Pancreas (tissue), 10 donors: ENCODE data around the gene WWP2. TPM values are rescaled to one million over a fixed set of nuclear protein-coding genes. Genes with fewer than 3 reads are reported as not detected.

Source experiments
- ATAC-seq, 4 donors: fragments of 200-7000 bp; cut with Tn5 transposase; one replicate each; pipeline versions ENCODE4 v1.8.0 to v1.9.1; 2020; ENCODE audit warnings: mild to moderate bottlenecking in 4 of 4, moderate library complexity in 4 of 4
- DNase-seq, 6 donors: peaks; one replicate each; pipeline ENCODE4 v3.0.0-alpha.2; 2020
- FAIRE-seq: peaks from 2 replicates; lab custom pipeline; 2012; peaks lifted over from hg19 to GRCh38; lab: Jason Lieb, UNC
- H3K27ac ChIP-seq, 4 donors: fragments of 200-600 bp; sonication (generic); 1 replicate in 3 of 4; 2 replicates in 1 of 4; pipeline versions ENCODE4 v1.5.0 to v1.8.0; 2020
- H3K27me3 ChIP-seq, 4 donors: fragments of 200-600 bp; one replicate each; pipeline ENCODE4 v1.8.0; 2021
- H3K36me3 ChIP-seq, 3 donors: fragments of 200-600 bp; sonication (generic) in 1 of 3; one replicate each; pipeline versions ENCODE4 v1.5.0 to v1.8.0; 2020 to 2021
- H3K4me1 ChIP-seq, 3 donors: fragments of 200-600 bp; one replicate each; pipeline ENCODE4 v1.8.0; 2021
- H3K4me3 ChIP-seq, 4 donors: fragments of 200-600 bp; sonication (generic) in 2 of 4; one replicate each; pipeline versions ENCODE4 v1.5.0 to v1.8.0; 2020 to 2021
- H3K9me3 ChIP-seq, 4 donors: fragments of 200-600 bp; one replicate each; pipeline ENCODE4 v1.8.0; 2021
- WGBS, 2 donors: extraction: QIAGEN DNeasy Blood & Tissue Kit; methylation state at CpG; one replicate each; pipeline ENCODE4 v1.1.7; 2013; 5-methylcytosine and 5-hydroxymethylcytosine counted together
- intact Hi-C, 3 donors: fragments of 100-400 bp; cut with DNase I; formaldehyde crosslinking; loops; one replicate each; pipeline versions ENCODE4 v1.11.1 to v1.14.2; 2022
- polyA plus RNA-seq, 2 donors: library from polyadenylated mRNA; stranded (reverse); fragments of 200-250 nt; gene quantifications; one replicate each; pipeline ENCODE4 v1.2.3, GENCODE V29; 2013
- total RNA-seq, 6 donors: library from RNA; stranded (reverse); fragmentation: NEBNext Ultra II Directional in 4 of 6; extraction: Animal tissue kit (Norgen Biotek cat#: 25700) in 4 of 6; gene quantifications; one replicate each; pipeline versions ENCODE4 v1.2.1 to v1.2.4, GENCODE V29; 2021 to 2023
- TF ChIP-seq, protein P1 (sequence below), 4 donors: fragments of 200-600 bp; sonication (generic) in 3 of 4; IDR thresholded peaks; one replicate each; pipeline versions ENCODE4 v1.5.0 to v1.8.0; 2021; ENCODE audit warnings: antibody characterized with exemption in 4 of 4
- donor health status: healthy with polysubstance abuse.
- donor health status: DM: no; HTN: no; CAD: no; lungs with moderate emphysema.
- donor health status: DM: no; HTN: no; CAD: no.
- donor health status: control.
- donor health status: control.
- donor health status: Bipolar disorder and iron deficiency.
- donor health status: DM: yes; HTN: yes; CAD: no.
- donor health status: DM: no; HTN: no; CAD: no.
- donor health status: DM: no; HTN: no; CAD: no.
- donor health status: DM: yes; HTN: yes; CAD: no.

The WWP2 gene
- total and polyA plus RNA-seq, 8 donors, result 27.4 to 50.4 (median 35.4) TPM

DNA sequence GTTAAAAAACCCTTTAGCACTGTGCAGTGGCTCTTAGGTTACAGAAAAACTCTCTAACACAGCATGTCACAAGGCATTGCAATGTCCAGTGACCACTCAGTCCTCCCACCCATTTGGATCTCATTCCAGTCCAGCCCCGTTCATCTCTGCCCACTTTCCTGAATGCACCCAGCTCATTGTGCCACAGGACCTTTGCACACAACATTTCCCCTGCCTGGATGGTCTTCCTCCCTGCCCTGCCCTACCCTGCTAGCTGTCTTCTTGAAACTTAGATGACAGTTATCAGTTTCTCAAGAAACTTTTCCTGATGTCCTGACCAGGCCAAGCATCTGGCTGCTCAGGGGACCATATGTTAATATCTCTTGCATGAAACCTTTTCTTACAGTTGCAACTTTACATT lies 67.2 kb downstream of the WWP2 start:
- H3K4me1 ChIP-seq, result peaks cover 50 to 69% (median 63%) of the 10 kb centered on the region in 3 donors
- no peaks in the 10 kb centered on the region for H3K9me3 ChIP-seq
- FAIRE-seq, result no peak
- peak in 1 of 6 donors; percentile 19 for DNase-seq
- intact Hi-C loops, result no loop called here
- no peak for ATAC-seq
- no peaks in the 10 kb centered on the region for H3K36me3 ChIP-seq
- H3K27ac ChIP-seq, result peak overlapping the region in 2 of 4 donors; percentile 92 to 94
- 85 to 95% methylated on average over 1 of the region's 1 CpG for WGBS, 2 donors
- H3K4me3 ChIP-seq, result no peak overlapping the region
- no peaks in the 10 kb centered on the region for H3K27me3 ChIP-seq
- TF ChIP-seq, protein P1, sequence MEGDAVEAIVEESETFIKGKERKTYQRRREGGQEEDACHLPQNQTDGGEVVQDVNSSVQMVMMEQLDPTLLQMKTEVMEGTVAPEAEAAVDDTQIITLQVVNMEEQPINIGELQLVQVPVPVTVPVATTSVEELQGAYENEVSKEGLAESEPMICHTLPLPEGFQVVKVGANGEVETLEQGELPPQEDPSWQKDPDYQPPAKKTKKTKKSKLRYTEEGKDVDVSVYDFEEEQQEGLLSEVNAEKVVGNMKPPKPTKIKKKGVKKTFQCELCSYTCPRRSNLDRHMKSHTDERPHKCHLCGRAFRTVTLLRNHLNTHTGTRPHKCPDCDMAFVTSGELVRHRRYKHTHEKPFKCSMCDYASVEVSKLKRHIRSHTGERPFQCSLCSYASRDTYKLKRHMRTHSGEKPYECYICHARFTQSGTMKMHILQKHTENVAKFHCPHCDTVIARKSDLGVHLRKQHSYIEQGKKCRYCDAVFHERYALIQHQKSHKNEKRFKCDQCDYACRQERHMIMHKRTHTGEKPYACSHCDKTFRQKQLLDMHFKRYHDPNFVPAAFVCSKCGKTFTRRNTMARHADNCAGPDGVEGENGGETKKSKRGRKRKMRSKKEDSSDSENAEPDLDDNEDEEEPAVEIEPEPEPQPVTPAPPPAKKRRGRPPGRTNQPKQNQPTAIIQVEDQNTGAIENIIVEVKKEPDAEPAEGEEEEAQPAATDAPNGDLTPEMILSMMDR (IDR thresholded peaks at IDR 0.05), result no peak

DNA sequence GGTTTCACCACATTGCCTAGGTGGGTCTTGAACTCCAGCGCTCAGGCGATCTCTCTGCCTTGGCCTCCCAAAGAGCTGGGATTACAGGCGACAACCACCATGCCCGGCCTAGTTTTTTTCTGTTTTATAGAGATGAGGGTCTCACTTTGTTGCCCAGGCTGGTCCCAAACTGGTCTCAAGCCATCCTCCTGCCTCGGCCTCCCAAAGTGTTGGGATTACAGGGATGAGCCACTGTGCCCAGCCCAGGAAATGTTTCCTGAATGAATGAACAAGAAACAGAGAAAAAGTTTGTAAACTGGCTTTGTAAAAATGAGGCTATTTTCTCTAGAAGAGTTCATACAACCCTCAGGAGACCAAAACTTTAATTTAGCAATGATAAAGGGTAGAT lies 68.0 kb downstream of the WWP2 start:
- FAIRE-seq (no peak), ATAC-seq (no peak)

DNA sequence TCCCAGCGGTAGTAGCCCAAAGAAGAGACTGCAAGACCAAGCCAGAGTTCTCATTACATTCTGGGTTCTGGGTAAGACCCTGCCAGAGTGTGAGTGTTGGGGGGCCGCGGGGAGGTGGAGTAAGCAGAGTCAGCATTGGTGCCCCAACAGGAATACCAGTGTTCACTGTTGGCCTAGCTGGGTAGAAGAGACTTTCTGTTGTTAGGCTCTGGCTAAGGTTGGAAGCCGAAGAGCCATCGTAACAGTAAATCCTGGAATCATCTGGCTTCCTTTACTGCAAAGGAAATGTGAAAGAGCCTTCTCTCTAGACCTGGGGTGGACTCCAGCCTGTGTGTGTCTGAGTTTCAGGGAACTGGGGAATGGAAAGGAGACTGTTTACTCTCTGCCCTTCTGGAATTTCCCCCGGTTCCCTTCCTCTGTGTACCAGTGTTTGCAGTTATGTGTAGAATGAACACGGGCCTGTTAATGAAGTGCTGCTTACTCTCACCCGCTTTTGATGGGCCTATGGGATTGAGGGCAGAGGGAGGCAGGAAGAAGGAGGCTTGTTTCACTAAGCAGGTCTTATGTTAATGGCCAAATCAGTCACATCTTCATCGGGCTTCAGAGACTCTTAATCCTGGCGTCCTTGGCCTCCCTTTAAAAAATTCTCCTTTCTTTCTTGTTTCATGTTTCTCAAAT lies 68.5 kb downstream of the WWP2 start:
- H3K4me1 ChIP-seq, result peaks cover 47 to 66% (median 63%) of the 10 kb centered on the region in 3 donors
- TF ChIP-seq, protein P1 (IDR thresholded peaks at IDR 0.05), result no peak
- no peaks in the 10 kb centered on the region for H3K36me3 ChIP-seq
- WGBS, 2 donors, result 51 to 55% methylated on average over 10 of the region's 10 CpGs
- intact Hi-C loops, result no loop called here
- no peak overlapping the region for H3K4me3 ChIP-seq
- no peak for FAIRE-seq
- ATAC-seq, result peak in 3 of 4 donors; percentile 20 to 71 (median 60)
- peak in 2 of 6 donors; percentile 39 to 56 for DNase-seq
- H3K9me3 ChIP-seq, result no peaks in the 10 kb centered on the region
- peak overlapping the region; percentile 30 to 94 (median 65) for H3K27ac ChIP-seq
- H3K27me3 ChIP-seq, result no peaks in the 10 kb centered on the region

More for the DNA sequence above, 68.0 kb downstream of the WWP2 start:
- DNase-seq, result peak in 1 of 6 donors; percentile 23
- Histone ChIP-seq H3K9me3 (no peaks in the 10 kb centered on the region), H3K4me3 (no peak overlapping the region), H3K4me1 (peaks cover 47 to 70% (median 63%) of the 10 kb centered on the region in 3 donors), H3K27ac (peak overlapping the region; percentile 30 to 94 (median 65)), H3K27me3 (no peaks in the 10 kb centered on the region), H3K36me3 (no peaks in the 10 kb centered on the region)
- intact Hi-C loops, result no loop called here
- TF ChIP-seq, protein P1 (IDR thresholded peaks at IDR 0.05), result no peak
- WGBS, 2 donors, result 98 to 99% methylated on average over 5 of the region's 5 CpGs

DNA sequence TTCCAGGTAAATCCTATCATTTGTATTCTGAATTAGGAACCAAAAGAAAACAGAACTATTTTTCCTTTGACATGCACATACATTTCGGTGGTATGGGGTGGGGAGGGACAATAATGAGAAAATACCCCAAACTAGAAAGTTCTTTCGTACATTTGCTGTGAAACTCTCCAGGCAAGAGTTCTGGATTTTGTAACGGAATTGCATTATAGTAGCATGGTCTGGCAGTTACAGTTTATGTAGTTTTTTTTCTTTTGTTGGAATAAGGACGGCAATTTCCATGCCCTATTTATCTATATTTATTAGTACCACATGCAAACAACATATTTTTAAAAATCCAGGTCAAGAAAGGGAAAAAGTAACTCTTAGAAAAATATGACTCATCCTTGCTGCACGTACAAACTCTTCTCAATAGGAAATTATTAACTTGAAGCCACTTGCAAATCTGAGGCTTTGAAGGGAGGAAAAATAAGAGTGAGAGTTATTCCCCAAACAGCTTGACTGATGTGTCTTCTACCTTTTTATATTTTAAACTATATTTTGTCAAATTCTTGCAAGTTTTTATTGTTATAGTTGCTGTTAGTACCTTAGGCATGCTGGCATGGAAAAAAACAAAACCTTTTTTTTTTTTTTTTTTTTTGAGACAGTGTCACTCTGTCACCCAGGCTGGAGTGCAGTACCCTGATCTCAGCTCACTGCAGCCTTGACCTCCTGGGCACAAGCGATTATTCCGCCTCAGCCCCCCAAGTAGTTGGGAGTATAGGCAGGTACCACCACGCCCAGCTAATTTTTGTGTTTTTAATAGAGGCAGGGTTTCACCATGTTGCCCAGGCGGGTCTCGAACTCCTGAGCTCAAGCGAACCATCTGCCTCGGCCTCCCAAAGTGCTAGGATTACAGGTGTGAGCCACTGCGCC lies 69.3 kb downstream of the WWP2 start:
- peaks cover 44 to 63% (median 63%) of the 10 kb centered on the region in 3 donors for H3K4me1 ChIP-seq
- no peaks in the 10 kb centered on the region for H3K36me3 ChIP-seq
- TF ChIP-seq, protein P1 (IDR thresholded peaks at IDR 0.05), result no peak
- intact Hi-C loops, result no loop called here
- 57 to 62% methylated on average over 13 of the region's 13 CpGs for WGBS, 2 donors
- no peaks in the 10 kb centered on the region for H3K9me3 ChIP-seq
- no peaks in the 10 kb centered on the region for H3K27me3 ChIP-seq
- no peak overlapping the region for H3K4me3 ChIP-seq
- DNase-seq, result no peak
- peak overlapping the region; percentile 30 to 94 (median 65) for H3K27ac ChIP-seq
- FAIRE-seq, result no peak
- peak; percentile 43 to 63 (median 52) for ATAC-seq
